Renal cortical epithelial cell (primary cell): ENCODE data around the gene HERC2. TPM values are rescaled to one million over a fixed set of nuclear protein-coding genes. Genes with fewer than 3 reads are reported as not detected.
"Not testable (repeated sequence)": the region's sequence is repeated elsewhere in the genome, so short reads cannot be mapped to it uniquely, and the experiment has no call there.

ENCODE experiments used
- DNase-seq: peaks from one replicate; pipeline ENCODE4 v3.0.0-alpha.2; 2011; ENCODE audit warnings: low read depth
- total RNA-seq: library from RNA; depleted of rRNA; stranded (reverse); fragments of >200 nt; gene quantifications from 2 replicates; pipeline ENCODE4 v1.2.3, GENCODE V29; 2014

HERC2 gene
- total RNA-seq, 1 donor from 2014 or later: 101 TPM

DNA sequence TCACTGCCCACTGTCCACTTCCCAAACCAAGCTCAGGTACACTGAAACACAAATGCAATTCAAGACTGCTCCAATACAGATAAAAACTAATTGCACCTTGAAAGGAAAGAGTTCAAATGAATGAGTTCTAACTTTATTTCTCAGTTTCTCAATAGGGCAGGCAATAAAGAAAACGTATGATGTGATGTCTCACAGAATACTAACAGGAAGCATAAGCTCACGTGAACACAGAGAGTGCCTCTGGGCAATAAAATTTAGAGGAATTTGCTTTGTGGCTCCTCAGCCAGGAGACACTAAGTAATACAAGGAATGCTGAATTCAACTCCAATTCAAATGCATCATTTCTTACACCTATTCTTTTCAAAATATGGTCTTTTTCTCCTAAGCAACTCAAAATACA is 140.6 kb downstream of the HERC2 start:
- DNase-seq: no peak

DNA sequence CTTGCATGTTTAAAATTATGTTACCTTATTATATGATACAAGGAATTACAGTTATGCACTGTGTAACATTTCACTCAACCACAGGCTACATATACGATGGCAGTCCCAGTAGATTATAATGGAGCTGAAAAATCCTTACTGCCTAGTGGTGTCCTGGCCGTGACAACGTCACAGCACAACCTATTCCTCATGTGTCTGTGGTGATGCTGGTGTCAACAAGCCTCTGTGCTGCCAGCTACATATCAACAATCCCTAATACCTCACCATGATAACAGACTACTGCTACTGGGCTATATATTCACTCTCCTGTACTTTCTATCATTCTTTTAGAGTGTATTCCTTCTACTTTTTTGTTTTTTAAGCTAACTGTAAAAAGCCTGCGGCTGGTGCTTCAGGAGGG is 142.7 kb downstream of the HERC2 start:
- DNase-seq: no peak

DNA sequence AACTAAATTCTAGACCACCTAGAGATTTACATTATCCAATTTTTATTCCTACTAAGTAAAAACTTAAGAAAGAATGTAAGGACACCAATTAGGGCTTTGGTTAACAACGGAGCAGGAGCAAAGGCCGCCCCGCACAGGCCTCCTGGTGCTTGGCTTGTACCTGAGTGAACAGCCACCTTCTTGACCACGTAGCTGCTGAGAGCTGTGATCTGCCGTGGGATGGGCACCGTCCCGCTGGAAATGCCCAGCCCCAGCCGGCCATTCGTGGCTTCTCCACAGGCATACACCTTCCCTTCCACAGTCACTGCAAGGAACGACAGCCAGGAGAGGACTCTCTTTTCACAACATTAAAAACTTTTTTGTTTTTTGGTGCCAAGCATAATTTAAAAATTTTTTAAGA is 143.3 kb downstream of the HERC2 start:
- DNase-seq: no peak

DNA sequence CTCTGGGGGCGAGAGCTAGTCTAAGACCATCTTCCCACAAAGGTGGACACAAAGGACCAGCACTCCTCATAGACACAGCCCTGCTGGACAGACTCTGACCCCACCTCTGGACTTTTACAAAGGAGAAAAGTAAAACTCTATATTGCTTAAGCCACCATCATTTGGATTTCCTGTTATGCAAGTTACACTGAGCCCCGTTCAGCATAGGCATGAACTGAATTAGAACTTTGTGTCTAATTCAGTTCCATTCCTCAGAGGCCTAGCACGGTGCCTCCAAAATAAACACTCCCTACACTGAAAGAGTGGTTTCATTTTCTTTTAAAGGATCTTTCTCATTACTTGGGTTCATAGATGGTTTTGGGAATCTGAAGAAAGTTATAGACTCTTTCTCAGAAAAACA is 143.7 kb downstream of the HERC2 start:
- DNase-seq: no peak

DNA sequence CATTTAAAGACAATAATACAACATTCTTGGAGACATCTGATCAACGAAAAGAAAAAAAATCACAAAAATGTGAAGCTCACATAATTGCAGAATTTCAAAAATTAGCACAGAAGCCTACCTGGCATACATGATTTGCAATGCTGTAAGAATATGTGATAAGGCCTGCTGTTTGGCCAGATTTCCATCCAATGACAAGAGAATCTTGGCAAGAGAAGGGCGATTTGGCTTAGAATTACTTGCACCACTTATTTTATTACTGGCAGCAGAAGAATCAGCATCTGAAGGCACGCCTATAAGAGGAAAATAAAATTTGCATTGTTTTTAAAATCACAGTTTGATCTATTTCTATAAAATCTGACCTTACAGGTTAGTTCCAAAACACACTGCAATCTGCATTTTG is 152.6 kb downstream of the HERC2 start:
- DNase-seq: no peak

DNA sequence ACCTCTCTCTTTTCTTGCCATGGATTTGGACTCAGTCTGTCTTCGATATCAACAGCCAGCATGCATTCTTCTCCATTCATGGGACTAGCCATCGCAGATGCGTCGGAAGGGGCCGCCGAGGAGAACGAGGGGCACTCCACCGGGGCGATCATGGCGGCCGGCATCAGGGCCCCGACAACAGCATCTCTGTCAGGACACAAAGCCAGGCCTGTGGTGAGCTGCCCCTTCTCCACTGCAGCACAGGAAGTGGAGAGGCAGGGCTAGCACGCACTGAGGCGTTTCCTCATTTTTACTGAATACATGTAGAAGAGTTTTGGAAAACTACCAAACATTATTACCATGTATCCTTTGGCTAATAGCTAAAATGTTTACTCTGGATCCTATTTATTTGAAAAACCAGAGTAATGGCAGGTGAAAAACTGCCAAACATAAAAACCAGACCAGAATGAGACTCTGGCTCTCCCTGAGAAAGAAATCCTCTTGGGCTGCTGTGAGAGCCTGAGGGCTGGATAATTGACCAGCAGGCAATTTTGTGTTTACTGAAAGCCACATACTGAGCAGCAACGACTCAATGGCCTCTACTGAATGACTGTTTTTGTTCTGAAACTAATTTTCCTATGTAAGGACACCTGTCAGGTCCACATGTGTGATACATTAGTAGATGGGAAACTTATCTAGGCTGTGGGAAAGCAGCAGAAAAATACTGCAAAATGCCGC is 153.4 kb downstream of the HERC2 start:
- DNase-seq: not testable (repeated sequence)

DNA sequence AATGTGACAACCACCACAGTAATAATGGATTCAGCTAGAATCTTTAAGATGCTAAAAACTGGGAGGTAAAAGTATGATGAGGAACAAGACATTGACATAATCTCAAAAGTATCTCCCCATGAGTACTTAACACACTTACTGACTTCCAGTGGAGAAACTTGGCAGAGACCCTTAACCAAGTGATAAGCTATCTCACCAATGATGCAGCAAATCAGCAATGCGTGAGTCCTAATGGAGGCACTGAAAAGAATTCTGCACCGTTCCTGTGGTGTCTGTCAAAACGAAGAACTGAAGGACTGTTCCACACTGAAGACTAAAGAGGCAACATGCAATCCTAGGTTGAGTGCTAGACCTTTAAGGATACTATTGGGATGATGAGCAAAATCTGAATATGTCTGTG is 154.9 kb downstream of the HERC2 start:
- no peak for DNase-seq

DNA sequence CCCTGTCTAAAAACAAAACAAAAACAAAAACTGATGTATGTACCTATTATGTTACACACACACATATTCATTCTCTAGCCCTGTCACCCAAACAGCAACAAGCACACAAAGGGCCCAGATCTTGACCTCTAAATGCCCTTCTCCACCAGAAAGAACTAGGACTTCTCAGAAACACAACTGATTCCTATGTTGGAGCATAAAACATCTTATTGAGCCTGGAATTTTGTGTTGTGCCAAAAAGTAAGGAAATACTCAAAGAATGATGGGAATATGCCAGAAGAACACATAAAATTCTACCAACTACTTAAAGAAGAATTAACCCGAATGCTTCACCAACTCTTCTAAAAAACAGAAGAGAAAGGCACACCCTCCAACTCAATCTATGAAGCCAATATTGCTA is 156.2 kb downstream of the HERC2 start:
- no peak for DNase-seq

DNA sequence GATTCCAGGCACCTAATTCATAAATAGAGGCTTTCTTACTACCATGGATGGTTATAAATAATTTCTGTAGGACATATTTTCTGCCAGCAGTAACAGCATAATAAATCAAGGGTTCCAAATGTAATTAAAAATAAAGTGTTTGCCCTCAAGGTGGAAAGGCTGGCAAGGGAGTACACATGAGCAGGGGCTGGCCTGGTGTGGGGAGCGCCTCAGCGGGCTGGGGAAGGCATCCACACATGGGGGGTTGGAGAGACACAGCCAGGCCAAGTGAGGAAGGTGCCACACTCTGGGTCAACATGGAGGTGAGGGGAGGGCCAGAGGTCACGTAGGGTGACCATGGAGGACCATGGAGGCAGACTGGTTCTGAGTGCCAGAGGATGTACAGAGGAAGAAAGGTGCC is 157.1 kb downstream of the HERC2 start:
- DNase-seq: no peak

DNA sequence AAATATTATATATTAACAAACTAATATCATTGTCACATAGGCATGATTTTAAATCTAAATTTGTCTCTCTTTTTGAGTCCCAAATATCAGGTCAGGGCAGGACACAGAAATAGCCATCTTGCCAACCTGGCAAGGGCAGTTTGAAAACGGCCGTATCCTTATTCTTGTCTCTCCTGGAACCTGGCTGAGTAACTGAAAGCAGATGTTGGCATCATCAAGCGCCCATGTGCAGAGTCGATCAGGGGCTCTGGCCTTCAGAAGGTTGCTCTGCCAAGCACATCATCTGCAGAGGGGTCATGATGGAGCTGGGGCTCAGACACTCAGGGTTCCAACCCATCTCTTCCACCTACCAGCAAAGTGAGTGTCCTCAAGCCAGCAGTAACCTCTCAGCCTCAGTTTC is 167.7 kb downstream of the HERC2 start:
- DNase-seq: no peak

DNA sequence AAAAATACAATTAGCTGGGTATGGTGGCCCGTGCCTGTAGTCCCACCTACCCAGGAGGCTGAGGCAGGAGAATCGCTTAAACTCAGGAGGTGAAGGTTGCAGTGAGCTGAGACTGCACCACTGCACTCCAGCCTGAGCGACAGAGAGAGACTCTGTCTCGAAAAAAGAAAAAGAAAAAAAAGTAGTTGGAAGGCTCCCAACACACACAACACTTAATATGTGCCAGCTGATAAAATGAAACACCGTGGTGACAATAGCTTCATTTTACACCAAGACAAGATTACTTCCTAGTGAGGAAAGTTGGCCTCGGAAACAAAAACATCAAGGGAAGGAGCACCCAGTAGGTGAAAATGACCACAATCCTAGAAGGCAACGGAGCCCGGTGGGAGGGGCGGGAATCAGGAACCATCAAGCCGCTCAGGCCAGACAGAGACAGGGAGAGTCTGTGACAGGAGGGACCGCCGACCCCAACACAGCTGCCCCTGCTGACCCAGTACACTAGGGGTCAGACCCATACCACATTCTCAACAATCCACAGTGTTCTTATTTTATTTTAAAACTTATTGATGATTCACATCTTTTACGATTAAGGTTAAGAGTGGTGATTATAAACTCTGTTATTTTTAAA is 168.4 kb downstream of the HERC2 start:
- no peak for DNase-seq

DNA sequence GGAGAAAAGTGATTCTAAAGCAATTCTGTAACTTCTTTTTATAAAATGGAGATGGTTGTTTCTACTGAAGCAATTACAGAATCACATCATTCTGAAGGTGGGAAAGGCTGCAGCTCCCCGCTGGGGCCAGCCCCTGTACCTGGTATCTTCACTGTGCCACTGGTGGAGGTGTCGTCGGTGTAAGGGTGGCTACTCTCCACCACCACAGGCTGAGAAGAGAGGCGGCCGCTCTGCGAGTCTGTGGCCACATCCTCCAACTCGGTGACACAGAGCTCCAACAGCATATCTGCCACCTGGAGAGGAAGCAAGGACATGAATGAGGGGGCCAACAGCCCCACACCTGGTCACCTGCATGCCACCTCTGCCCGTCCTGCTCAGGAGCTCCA is 169.4 kb downstream of the HERC2 start:
- DNase-seq: not testable (repeated sequence)

DNA sequence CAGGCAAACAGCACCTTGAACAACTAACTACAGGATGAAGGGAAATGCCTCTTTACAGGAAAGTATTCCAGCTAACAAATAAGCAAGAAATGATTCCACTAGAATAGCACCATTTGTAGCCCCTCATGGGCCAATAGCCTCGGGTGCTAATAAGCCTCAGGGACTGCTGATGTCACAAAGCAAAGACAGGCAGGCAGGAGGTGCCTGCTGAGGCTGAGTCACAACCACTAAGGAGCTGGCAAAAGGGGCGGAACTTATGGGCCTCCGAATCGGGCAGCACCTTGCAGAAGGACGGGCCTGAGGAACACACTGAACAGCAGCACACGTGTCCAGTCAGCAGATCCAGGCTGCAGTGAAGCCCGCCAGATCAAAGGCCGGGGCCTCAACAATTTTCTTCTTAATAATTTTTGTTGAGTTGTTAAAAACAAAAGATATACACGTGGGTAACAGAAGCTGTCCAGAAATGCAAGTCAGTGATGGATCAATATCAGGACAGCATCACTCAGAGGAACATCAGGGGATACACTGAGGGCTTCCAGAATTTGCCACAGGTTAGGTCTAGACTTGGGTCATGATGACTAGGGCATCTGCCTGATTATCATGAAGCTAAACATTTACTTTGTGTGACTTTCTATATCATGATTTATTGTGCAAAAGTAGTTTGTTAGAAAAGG is 170.0 kb downstream of the HERC2 start:
- peak; percentile 53 for DNase-seq

DNA sequence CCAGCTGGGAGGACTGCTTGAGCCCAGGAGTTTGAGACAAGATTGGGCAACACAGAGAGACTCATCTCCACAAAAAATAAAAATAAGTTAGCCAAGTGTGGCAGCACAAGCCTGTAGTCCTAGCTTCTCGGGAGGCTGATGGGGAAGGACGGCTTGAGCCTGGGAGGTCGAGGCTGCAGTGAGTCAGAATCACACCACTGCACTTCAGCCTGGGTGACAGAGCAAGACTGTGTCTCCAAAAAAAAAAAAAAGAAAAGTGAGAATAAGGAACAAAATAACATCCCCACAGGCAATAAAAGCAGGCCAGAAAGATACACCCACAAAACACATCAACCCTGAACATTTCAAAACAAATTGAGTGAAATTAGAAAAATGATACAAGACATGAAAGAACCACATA is 174.2 kb downstream of the HERC2 start:
- DNase-seq: peak; percentile 19

DNA sequence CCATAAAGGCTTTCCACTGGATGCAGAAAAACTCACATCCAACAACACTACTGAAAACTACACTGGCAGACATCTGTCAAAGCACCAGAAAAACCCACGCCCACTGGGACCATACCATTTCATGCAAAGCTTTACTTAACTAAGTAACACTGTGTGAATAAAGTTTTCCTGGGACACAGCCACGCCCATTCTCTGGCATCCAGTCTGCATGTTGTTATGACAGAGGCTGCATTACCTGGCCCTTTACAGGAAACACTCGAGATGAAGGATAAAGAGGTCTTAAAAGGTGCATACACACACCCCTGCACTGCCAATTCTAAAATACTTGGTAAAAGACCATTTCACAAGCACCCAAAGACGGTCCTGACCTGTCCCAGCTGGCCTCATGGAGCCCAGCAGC is 176.6 kb downstream of the HERC2 start:
- not testable (repeated sequence) for DNase-seq

DNA sequence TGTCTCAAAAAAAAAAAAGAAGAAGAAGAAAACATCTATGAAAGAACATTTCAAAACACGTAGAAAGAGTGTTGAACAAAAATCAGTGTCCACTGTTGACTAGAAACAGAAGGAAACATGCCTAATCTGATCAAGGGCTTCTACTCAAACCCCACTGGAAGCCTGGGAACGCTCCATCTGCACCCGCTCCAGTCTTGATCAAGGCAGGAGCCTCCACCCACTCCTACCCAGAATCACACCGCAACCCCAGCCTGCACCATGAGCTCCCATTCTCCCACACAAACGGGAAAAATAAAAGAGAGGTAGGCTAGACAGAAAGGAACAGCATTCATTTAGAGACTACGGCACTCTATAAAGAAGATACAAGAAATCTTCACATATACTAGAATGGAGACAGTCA is 181.9 kb downstream of the HERC2 start:
- DNase-seq: no peak

DNA sequence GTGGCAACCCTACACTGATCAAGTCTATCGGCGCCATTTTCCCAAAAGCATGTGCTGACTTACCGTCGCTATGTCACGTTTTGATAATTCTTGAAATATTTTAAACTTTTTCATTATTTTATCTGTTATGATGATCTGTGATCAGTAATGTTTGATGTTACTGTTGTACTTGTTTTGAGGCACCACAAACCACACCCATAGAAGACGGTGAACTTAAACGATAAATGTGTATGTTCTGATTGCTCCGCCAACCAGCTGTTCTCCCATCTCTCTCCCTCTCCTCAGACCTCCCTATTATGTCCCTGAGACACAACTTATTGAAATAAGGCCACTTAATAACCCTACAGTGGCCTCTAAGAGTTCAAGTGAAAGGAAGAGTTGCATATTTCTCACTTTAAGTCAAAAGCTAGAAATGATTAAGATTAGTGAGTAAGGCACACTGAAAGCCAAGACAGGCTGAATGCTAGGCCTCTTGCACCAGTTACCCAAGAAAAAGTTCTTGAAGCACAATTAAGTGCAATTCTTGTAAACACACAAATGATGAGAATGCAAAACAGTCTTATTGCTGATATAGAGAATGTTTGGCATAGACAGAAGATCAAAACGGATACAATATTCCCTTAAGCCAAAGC is 184.5 kb downstream of the HERC2 start:
- DNase-seq: not testable (repeated sequence)

DNA sequence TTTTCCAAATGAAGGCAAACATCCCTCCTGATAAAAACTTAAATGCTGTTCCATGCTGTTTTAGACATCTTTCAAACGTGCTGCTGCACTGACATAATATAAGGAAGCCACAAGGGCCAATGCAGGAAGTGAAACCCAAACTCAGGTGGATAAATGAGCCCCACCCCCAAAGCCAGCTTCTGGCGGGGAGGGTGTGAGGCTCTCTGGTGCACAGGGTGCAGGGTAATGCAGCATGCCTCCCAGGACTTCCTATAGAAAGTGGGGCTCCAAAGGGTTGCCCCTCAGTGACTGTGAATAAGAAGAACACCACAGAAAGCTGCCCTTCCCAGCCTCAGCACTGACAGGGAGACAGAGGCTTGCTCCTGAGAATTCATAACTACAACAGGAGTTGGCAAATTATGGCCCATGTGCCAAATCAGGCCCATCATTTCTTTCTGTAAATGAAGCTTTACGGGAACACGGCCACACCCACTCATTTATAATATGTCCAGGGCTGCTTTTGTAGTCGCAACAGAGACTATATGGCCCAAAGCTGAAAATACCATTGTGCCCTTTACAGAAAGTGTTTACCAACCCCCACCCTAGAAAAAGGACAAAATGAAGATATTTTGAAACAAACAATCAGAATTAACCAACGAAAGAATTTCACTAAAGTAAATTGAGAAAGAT is 185.6 kb downstream of the HERC2 start:
- DNase-seq: not testable (repeated sequence)

DNA sequence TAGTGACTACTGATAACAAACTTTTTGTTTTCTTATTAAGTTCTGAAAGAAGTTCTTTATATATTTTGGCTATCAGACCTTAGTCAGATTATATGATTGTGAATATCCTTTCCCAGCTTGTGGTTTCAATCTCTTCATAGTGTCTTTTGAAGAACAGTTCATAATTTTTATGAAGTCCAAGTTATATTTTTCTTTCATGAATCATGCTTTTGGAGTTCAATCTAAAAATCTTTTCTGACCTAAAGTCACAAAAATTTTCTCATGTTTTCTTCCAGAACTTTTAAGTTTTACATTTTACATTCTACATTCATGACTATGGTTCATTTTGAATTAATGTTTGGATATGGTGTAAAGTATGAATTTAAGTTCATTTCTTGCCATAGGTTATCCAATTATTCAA is 188.7 kb downstream of the HERC2 start:
- no peak for DNase-seq

DNA sequence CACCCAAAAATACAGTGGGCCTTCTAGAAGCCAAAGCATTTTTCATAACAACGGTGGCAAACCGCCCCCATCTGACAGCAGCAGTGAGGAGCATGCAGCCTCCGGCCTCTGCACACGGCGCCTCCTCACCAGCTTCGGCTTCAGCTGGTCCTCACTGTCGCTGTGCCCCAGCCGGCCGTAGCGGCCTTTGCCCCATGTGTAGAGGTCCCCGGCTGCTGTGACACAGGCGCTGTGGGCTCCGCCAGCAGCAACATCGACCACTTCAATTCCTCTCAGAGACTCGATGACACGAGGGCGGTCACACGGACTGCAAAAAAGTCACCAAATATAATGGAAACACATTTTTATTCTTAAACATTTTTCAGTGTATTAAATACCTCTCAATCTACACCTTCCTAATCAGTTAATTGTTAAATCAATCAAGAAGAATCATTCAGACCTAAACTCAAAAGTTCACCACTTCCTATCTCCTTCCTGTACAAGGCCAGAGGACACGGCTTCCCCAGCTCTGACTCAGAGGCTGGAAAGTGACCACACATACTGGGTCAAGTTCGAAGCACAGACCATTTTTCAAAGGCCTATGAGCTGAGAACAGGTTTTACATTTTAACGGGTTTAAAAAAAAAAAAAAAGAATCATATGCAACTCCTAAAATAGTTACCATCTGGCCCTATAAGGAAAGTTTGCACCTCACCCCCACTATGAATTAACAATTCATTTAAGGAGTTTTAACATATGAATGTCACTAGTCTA is 189.3 kb downstream of the HERC2 start:
- peak; percentile 22 for DNase-seq

DNA sequence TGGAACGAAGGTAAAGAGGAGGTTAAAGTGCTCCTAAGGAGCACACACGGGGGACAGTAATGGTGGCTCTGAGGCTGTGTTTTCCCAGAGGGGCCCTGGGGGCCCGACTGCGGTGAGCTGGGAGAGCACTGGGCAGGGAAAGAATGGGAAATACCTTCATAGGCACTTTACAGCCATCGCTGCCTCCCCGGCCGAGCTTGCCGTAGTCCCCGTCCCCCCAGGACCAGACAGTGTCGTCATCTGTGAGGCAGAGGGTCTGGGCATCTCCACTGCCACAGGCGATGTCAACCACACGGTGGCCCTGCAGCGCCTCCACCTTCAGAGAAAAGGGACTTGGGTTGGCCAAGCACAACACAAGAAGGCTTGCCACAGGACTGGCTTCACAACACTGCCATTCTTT is 190.0 kb downstream of the HERC2 start:
- DNase-seq: no peak

DNA sequence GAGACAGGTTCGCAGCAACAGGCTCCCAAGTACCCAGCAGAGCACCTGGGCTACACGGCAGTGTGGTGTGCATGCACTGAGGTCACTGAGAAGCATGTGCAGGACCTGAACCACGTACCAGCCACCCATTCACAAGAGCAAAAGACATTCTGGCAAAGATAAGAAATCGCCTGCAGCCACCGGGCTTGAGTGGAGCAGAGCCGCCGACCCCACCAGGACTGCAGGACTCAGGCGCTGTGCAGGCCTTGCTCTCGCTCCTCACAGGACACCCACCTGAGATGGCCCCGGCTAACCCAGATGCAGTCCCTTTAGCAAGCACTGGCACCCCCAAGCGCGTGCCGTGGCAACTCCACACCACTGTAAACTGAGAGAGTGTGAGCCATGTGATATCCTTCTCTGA is 190.6 kb downstream of the HERC2 start:
- no peak for DNase-seq
